Ascending aorta (tissue), 2 donors: ENCODE measurements around the gene SARNP. TPM values are rescaled to one million over a fixed set of nuclear protein-coding genes. Genes with fewer than 3 reads are reported as not detected.

Source experiments
- DNase-seq, 2 donors: peaks; one replicate each; pipeline ENCODE4 v3.0.0-alpha.2; 2019; ENCODE audit warnings: low spot score in 2 of 2
- H3K27ac ChIP-seq, 2 donors: fragments of 200-600 bp; sonication (generic); one replicate each; pipeline ENCODE4 v1.5.1; 2016 to 2017; ENCODE audit warnings: mild to moderate bottlenecking in 1 of 2
- H3K27me3 ChIP-seq: fragments of 200-600 bp; sonication (generic); one replicate; pipeline ENCODE4 v1.5.1; 2017
- H3K36me3 ChIP-seq, 2 donors: fragments of 200-600 bp; sonication (generic); one replicate each; pipeline ENCODE4 v1.5.1; 2016
- H3K4me1 ChIP-seq, 2 donors: fragments of 200-600 bp; sonication (generic); one replicate each; pipeline ENCODE4 v1.5.1; 2016 to 2017; ENCODE audit warnings: mild to moderate bottlenecking in 1 of 2
- H3K4me3 ChIP-seq, 2 donors: fragments of 200-600 bp; sonication (generic); one replicate each; pipeline ENCODE4 v1.5.1; 2016 to 2017; ENCODE audit warnings: mild to moderate bottlenecking in 1 of 2
- H3K9me3 ChIP-seq, 2 donors: fragments of 200-600 bp; sonication (generic); one replicate each; pipeline ENCODE4 v1.5.1; 2016
- CTCF ChIP-seq, 3 experiments: fragments of 200-600 bp in 2 of 3; fragments of 450-650 bp in 1 of 3; sonication (generic) in 2 of 3; IDR thresholded peaks; one replicate each; pipeline ENCODE4 v1.5.1; 2016 to 2019; ENCODE audit warnings: antibody characterized with exemption in 3 of 3, mild to moderate bottlenecking in 1 of 3, moderate library complexity in 1 of 3
- intact Hi-C: fragments of 100-400 bp; cut with DNase I; formaldehyde crosslinking; loops from one replicate; pipeline ENCODE4 v1.15.1; 2023
- total RNA-seq: library from RNA; depleted of rRNA; stranded (reverse); fragments of >200 nt; gene quantifications from one replicate; pipeline ENCODE4 v1.1.0, GENCODE V29; 2016

SARNP gene
- total RNA-seq, 1 donor from 2014 or later, result 13.4 TPM

GRCh38 chr12:55736076-55736475, 81.4 kb downstream of the SARNP start:
- intact Hi-C loops, result loop anchor here (2.0 kb wide), 1 partner anchor 77 kb away; no protein-coding TSS in a partner anchor
- no peak for TF ChIP-seq CTCF (IDR thresholded peaks at IDR 0.05)
- Histone ChIP-seq H3K27me3 (no peaks in the 10 kb centered on the region), H3K4me1 (peaks cover 3 to 10% of the 10 kb centered on the region in 2 donors), H3K27ac (no peak overlapping the region), H3K4me3 (no peak overlapping the region), H3K9me3 (no peaks in the 10 kb centered on the region), H3K36me3 (no peaks in the 10 kb centered on the region)
- peak in 1 of 2 donors; percentile 54 for DNase-seq

GRCh38 chr12:55734595-55734994, 82.9 kb downstream of the SARNP start:
- H3K4me3 ChIP-seq, result no peak overlapping the region
- intact Hi-C loops, result no loop called here
- no peaks in the 10 kb centered on the region for H3K9me3 ChIP-seq
- H3K36me3 ChIP-seq, result no peaks in the 10 kb centered on the region
- no peaks in the 10 kb centered on the region for H3K27me3 ChIP-seq
- H3K4me1 ChIP-seq, result peaks cover 7 to 20% of the 10 kb centered on the region in 2 donors
- H3K27ac ChIP-seq, result no peak overlapping the region
- peak in 1 of 2 donors; percentile 53 for DNase-seq
- no peak for TF ChIP-seq CTCF (IDR thresholded peaks at IDR 0.05)

GRCh38 chr12:55733858-55734257, 83.7 kb downstream of the SARNP start:
- H3K27ac ChIP-seq, result no peak overlapping the region
- no peaks in the 10 kb centered on the region for H3K36me3 ChIP-seq
- peaks cover 7 to 20% of the 10 kb centered on the region in 2 donors for H3K4me1 ChIP-seq
- peak in 1 of 2 donors; percentile 18 for DNase-seq
- H3K27me3 ChIP-seq, result no peaks in the 10 kb centered on the region
- no peak for TF ChIP-seq CTCF (IDR thresholded peaks at IDR 0.05)
- H3K4me3 ChIP-seq, result no peak overlapping the region
- intact Hi-C loops, result no loop called here
- no peaks in the 10 kb centered on the region for H3K9me3 ChIP-seq

GRCh38 chr12:55733021-55733555, 84.4 kb downstream of the SARNP start:
- Histone ChIP-seq H3K27ac (no peak overlapping the region), H3K4me3 (no peak overlapping the region), H3K36me3 (no peaks in the 10 kb centered on the region), H3K4me1 (peaks cover 6 to 18% of the 10 kb centered on the region in 2 donors), H3K9me3 (no peaks in the 10 kb centered on the region), H3K27me3 (no peaks in the 10 kb centered on the region)
- DNase-seq, result peak in 1 of 2 donors; percentile 53
- TF ChIP-seq CTCF (IDR thresholded peaks at IDR 0.05), result no peak
- intact Hi-C loops, result no loop called here

- Histone ChIP-seq H3K36me3 (no peaks in the 10 kb centered on the region), H3K9me3 (no peaks in the 10 kb centered on the region), H3K4me1 (peaks cover 7 to 11% of the 10 kb centered on the region in 2 donors), H3K4me3 (no peak overlapping the region), H3K27ac (peak overlapping the region in 1 of 2 donors; percentile 10), H3K27me3 (no peaks in the 10 kb centered on the region)
- intact Hi-C loops, result no loop called here
- TF ChIP-seq CTCF (IDR thresholded peaks at IDR 0.05), result no peak
- peak in 1 of 2 donors; percentile 56 for DNase-seq
Observed at GRCh38 chr12:55732288-55732687, 85.2 kb downstream of the SARNP start.
